Measurements from ENCODE around the gene ST7.

DNA sequence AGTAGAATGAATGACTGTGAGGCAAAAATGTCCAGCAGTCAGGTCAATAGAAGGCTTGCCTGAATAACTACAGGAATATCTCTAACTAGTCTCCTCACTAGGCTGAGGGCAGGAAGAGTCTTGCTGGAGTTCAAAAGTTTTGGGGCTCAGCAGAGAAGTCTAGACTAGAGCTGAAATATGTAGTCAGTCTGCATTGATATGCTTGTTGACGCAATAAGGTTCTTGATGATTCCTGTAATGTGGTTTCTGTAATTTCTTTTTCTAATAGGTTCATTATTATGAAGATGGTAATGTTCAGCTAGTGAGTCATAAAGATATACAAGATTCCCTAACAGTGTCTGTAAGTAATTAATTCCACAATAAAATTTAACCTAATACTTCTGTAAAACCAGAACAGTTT, 41.5 kb upstream of the ST7 start:
- TF ChIP-seq EP300 (IDR thresholded peaks at IDR 0.05; ENCODE audit: low read depth) (no peak), POLR2AphosphoS5 (IDR thresholded peaks at IDR 0.05) (no peak), CTCF (IDR thresholded peaks at IDR 0.05) (no peak)

Data from transverse colon (tissue), 4 donors.